ENCODE results near the gene CENPV. TPM values are rescaled to one million over a fixed set of nuclear protein-coding genes. Genes with fewer than 3 reads are reported as not detected.
A peak's percentile ranks its signal among the peaks of the same experiment; 100 is the strongest.
"Not testable (repeated sequence)": the region's sequence is repeated elsewhere in the genome, so short reads cannot be mapped to it uniquely, and the experiment has no call there.

Gene CENPV
- 10 to 100 TPM; 14.4 to 19.8 TPM for total RNA-seq
- long read RNA-seq, partial matches to known transcripts, result 0 of 2 reads
- long read RNA-seq, other reads (novel, unspliced or antisense), result 0 of 2 reads

GRCh38 chr17:16353317-16354174, at the start of gene CENPV:
Gene CENPV (minus strand): TSS chr17:16353469. CDS start chr17:16353436, 33 bp downstream.
- intact Hi-C loops (cut with DNase I), result no loop called here
- peak; percentile 77 to 92 for ATAC-seq
- peak; percentile 39 for DNase-seq

GRCh38 chr17:16398270-16399267, 45.3 kb upstream of the CENPV start:
- no peak for ATAC-seq
- intact Hi-C loops (cut with DNase I), result no loop called here
- DNase-seq, result no peak

- intact Hi-C loops (cut with DNase I); DNase-seq: not testable (repeated sequence)
- ATAC-seq, result peak; percentile 60 to 82
Observed at GRCh38 chr17:16396693-16397092, 43.4 kb upstream of the CENPV start.

- DNase-seq; intact Hi-C loops (cut with DNase I): not testable (repeated sequence)
- peak; percentile 83 to 86 for ATAC-seq
Observed at GRCh38 chr17:16395887-16396286, 42.6 kb upstream of the CENPV start.

- intact Hi-C loops (cut with DNase I); ATAC-seq; DNase-seq: not testable (repeated sequence)
Observed at GRCh38 chr17:16392491-16392890, 39.2 kb upstream of the CENPV start.

GRCh38 chr17:16391451-16391850, 38.2 kb upstream of the CENPV start:
- DNase-seq, result no peak
- intact Hi-C loops (cut with DNase I), result no loop called here

GRCh38 chr17:16386126-16386507, 32.8 kb upstream of the CENPV start:
- ATAC-seq, result not testable (repeated sequence)

More at GRCh38 chr17:16391451-16391850, 38.2 kb upstream of the CENPV start:
- no peak for ATAC-seq

GRCh38 chr17:16384557-16384956, 31.3 kb upstream of the CENPV start:
- intact Hi-C loops (cut with DNase I), result loop anchor here (10.0 kb wide), 1 partner anchor 50 kb away; no protein-coding TSS in a partner anchor
- DNase-seq, result no peak

More at GRCh38 chr17:16386126-16386507, 32.8 kb upstream of the CENPV start:
- not testable (repeated sequence) for DNase-seq
- intact Hi-C loops (cut with DNase I), result loop anchor here (10.0 kb wide), 1 partner anchor 49 kb away; no protein-coding TSS in a partner anchor

GRCh38 chr17:16383772-16384287, 30.6 kb upstream of the CENPV start:
- intact Hi-C loops (cut with DNase I), result loop anchor here (10.0 kb wide), 1 partner anchor 51 kb away; no protein-coding TSS in a partner anchor
- ATAC-seq, result no peak
- no peak for DNase-seq

More at GRCh38 chr17:16384557-16384956, 31.3 kb upstream of the CENPV start:
- no peak for ATAC-seq

- DNase-seq (no peak), ATAC-seq (no peak)
- intact Hi-C loops (cut with DNase I), result loop anchor here (10.0 kb wide), 1 partner anchor 52 kb away; no protein-coding TSS in a partner anchor
Observed at GRCh38 chr17:16383216-16383615, 29.9 kb upstream of the CENPV start.

GRCh38 chr17:16381496-16381820, 28.2 kb upstream of the CENPV start:
- peak in 1 of 2 donors; percentile 2 for ATAC-seq
- no peak for DNase-seq
- intact Hi-C loops (cut with DNase I), result loop anchor here (10.0 kb wide), 1 partner anchor 53 kb away; no protein-coding TSS in a partner anchor

- peak; percentile 98 to 99 for ATAC-seq
- peak; percentile 97 for DNase-seq
- intact Hi-C loops (cut with DNase I), result loop anchor here (10.0 kb wide), 1 partner anchor 54 kb away; no protein-coding TSS in a partner anchor
Observed at GRCh38 chr17:16380640-16381495, 27.6 kb upstream of the CENPV start, which contains the start of gene UBB. Gene UBB (plus strand): TSS chr17:16381091. CDS start chr17:16381908, 817 bp downstream.

- ATAC-seq, result no peak
- no peak for DNase-seq
- intact Hi-C loops (cut with DNase I), result loop anchor here (10.0 kb wide), 1 partner anchor 55 kb away; no protein-coding TSS in a partner anchor
Observed at GRCh38 chr17:16379654-16380053, 26.4 kb upstream of the CENPV start.

GRCh38 chr17:16378636-16379282, 25.5 kb upstream of the CENPV start:
- intact Hi-C loops (cut with DNase I), result no loop called here
- peak in 1 of 2 donors; percentile 33 for ATAC-seq

GRCh38 chr17:16377941-16378341, 24.7 kb upstream of the CENPV start:
- ATAC-seq, result no peak

More at GRCh38 chr17:16378636-16379282, 25.5 kb upstream of the CENPV start:
- DNase-seq, result no peak

GRCh38 chr17:16374146-16374938, 21.1 kb upstream of the CENPV start:
- intact Hi-C loops (cut with DNase I), result no loop called here
- ATAC-seq, result peak; percentile 89 to 93
- DNase-seq, result peak; percentile 48

More at GRCh38 chr17:16377941-16378341, 24.7 kb upstream of the CENPV start:
- intact Hi-C loops (cut with DNase I), result no loop called here
- no peak for DNase-seq

Measured in left cardiac atrium (tissue), 4 donors.